ENCODE data around the gene WDFY3.
A peak's percentile ranks its signal among the peaks of the same experiment; 100 is the strongest.

GRCh38 chr4:84971319-84971932, 4.9 kb upstream of the WDFY3 start:
- TF ChIP-seq CTCF (IDR thresholded peaks at IDR 0.05; ENCODE audit: low read depth, low read length) (peak; percentile 74), EZH2phosphoT487 (IDR thresholded peaks at IDR 0.05; ENCODE audit: low read depth) (no peak)

Data from OCI-LY3 (cell line).